ENCODE results near the gene CDKAL1.

GRCh38 chr6:20658516-20658915, 124.3 kb downstream of the CDKAL1 start:
- TF ChIP-seq POLR2A (IDR thresholded peaks at IDR 0.05; ENCODE audit: low read depth, low read length) (no peak), POU2F2 (IDR thresholded peaks at IDR 0.05; ENCODE audit: low read depth, low read length) (no peak), POLR2AphosphoS5 (IDR thresholded peaks at IDR 0.05; ENCODE audit: low read depth, low read length) (no peak)
